IPS-18c (cell line): ENCODE results near the gene TMCO2.
"Not testable (repeated sequence)": the region's sequence is repeated elsewhere in the genome, so short reads cannot be mapped to it uniquely, and the experiment has no call there.

Experiments used
- H3K4me3 ChIP-seq: 2 replicates; pipeline ENCODE4 v1.7.0; 2013; ENCODE audit warnings: low read depth, mild to moderate bottlenecking, low read length, moderate library complexity; ENCODE audit not compliant: insufficient read depth
- H3K9me3 ChIP-seq: one replicate; pipeline ENCODE4 v1.6.1; 2013; ENCODE audit warnings: mild to moderate bottlenecking, low read length, moderate library complexity; ENCODE audit not compliant: control insufficient read depth, insufficient read depth

Gene TMCO2

DNA sequence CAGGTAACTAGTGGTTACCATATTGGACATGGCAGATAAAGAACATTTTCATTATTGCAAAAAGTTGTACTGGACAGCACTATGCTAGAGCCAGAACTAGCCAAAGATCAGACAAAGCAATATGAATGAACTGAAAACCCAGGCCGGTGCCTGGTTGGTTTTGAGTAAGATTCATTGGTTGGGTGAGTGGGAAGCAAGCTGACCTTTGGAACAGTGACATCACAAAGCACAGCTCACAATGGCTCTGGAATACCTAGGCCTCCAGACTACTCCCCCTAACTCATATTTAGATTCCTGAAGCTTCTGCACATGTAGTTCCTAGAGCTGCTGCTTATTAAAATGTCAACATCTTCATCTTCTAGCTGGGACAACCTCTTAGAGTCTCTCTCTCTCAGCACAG is at the start of gene TMCO2:
Gene TMCO2, plus strand, starts transcription at position 283 of the 400 bp plus-strand sequence. Its CDS starts 57 bp downstream, at position 340.
- no peak within 1 kb of the TSS for H3K4me3 ChIP-seq
- H3K9me3 ChIP-seq = no peaks in the 10 kb centered on the region

DNA sequence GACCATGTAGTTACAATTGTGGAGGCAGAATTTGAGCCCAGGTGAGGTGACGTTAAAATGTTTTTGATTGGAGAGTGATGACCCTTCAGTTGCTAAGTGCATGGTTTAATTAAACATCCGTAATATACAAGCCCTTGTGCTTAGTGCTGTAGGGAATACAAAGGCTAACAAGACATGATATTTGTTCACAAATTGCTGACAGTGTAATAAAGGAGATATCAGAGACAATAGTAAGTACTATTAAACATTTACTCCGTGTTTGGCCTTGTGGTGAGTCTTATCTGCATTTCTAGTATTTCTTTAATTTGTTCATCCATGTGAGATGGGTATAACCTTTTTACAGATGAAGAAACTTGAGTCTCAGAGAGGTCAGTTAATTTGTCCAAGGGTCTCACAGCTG is 48.6 kb upstream of the TMCO2 start:
- Histone ChIP-seq H3K9me3 (no peaks in the 10 kb centered on the region), H3K4me3 (no peak overlapping the region)

DNA sequence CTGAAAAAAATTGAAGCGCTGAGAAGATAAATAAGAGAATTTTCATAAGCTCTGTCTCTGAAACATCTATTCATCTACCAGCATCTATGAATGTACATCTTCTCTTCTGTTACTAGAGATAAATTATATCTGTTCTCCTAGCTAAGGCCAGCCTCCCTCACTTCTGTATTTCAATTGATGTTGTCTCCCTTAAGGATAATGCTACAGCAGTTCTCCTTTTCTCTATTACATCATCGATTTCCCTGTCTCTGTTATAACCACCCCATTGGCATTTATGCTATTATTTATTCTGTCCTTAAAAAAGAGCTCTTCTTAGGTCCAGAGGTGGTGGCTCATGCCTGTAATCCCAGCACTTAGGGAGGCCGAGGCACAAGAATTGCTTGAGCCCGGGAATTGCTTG is 42.9 kb upstream of the TMCO2 start:
- no peaks in the 10 kb centered on the region for H3K9me3 ChIP-seq

DNA sequence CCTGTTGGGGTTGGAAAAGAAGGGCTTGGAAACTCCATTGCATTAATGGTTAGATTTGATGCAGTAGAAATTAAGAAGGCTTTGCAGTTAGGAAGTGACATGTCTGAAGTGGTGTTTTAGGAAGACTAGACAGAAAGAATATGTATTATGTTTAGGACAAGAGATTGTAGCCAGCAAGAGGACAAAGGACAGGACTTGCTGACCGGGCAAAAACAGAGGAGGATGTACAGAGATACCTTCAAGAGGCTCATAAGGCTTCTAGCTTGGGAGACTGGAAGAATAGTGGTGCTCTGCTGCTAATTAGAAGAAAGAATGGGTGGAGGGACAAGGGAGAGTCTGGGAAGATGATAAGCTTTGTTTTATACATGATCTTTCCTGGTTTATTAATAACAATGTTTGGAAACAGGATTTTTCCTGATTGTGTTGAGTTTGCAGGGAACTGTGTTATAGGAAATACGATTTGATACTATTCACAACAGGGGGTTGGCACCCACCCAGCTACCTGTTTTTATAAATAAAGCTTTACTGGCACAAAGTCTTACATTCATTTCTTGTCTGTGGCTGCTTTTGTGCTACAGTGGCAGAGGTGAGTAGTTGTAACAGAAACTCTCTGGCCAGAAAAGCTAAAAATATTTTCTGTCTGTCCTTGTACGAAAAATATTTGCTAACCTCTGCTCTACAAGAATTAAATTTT is 37.1 kb upstream of the TMCO2 start:
- H3K4me3 ChIP-seq = no peak overlapping the region
- H3K9me3 ChIP-seq = no peaks in the 10 kb centered on the region

More for the DNA sequence above, 42.9 kb upstream of the TMCO2 start:
- no peak overlapping the region for H3K4me3 ChIP-seq

DNA sequence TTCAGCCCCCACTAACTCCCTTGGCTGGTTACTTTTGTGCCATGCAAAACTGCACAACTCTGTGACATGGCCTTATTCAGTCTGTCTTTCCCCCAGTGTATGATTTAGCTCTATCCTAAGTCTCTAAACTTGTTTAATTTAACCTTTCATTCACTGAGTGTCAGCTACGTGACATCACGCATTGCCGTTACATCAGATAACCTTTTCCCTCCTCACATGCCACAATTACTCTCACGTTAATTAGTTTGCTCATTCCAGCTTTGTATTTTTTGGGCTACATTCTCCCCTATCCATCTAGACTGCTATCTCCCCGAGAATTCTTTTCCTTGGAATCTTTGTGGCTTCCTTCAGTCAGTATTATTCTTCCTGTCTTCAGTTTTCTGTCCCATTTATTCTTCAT is 29.4 kb upstream of the TMCO2 start:
- H3K4me3 ChIP-seq = no peak overlapping the region
- H3K9me3 ChIP-seq = no peaks in the 10 kb centered on the region

DNA sequence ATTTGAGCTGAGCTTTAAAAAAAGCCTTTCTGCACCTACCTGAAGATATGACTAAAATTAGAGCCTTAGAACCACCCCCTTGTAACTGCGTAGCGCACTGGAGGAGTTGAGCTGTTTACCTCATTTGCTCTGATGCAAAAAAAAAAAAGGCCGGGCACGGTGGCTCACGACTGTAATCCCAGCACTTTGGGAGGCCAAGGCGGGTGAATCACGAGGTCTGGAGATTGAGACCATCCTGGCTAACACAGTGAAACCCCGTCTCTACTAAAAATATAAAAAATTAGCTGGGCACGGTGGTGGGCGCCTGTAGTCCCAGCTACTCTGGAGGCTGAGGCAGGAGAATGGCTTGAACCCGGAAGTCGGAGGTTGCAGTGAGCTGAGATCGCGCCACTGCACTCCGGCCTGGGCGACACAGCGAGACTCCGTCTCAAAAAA is 26.2 kb upstream of the TMCO2 start:
- H3K9me3 ChIP-seq, H3K4me3 ChIP-seq: not testable (repeated sequence)

DNA sequence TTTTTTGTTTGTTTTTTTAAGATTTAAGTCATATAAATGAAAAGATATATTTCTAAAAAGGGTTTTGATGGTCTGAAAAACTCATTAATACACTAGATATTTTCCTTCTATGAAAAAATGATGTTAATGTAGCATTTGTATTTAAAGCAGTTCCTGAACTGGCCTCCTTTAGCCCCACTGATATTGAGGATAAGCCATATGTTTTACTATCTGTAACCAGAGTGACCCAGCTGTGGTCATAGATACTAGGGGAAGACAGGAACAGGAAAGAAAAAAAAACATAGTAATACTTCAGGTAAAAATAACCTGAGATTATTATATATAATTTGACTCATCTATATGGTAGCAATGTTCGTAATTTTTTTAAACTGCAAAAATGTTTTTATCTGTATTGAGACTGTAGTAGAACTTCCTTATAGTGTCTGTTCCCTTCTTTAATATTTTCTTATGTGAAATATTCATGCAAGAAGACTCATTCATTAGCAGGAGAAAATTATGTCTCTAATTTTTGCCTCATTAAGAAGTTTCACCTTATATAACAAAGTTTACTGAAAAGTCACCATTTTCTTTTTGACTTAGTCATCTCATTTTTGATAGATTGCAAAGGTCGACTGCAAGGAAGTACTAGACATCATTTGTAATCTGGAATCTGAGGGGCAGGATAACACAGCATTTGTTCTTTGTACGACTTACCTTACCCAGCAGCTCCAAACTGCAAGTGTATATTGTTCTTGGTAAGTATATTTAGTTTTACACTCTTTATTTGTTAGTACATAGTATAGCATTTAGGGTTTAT is 25.6 kb upstream of the TMCO2 start:
- H3K4me3 ChIP-seq = no peak overlapping the region
- H3K9me3 ChIP-seq = no peaks in the 10 kb centered on the region

DNA sequence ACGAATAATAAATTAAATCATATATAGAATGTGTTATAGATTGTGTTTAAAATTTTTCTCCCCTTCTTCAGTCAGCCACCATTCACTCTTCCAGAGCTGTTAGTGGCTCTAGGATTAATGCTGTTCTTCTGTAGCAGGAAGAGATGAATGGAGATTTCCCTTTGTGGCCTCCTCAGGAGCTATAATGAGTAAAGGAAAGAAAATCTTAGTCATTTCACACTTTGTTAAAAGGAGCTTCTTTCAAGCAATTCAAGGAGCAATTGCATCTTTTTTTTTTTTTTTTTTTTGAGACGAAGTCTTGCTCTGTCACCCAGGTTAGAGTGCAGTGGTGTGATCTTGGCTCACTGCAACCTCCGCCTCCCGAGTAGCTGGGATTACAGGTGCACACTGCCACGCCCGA is 23.7 kb upstream of the TMCO2 start:
- Histone ChIP-seq H3K9me3 (no peaks in the 10 kb centered on the region), H3K4me3 (no peak overlapping the region)

DNA sequence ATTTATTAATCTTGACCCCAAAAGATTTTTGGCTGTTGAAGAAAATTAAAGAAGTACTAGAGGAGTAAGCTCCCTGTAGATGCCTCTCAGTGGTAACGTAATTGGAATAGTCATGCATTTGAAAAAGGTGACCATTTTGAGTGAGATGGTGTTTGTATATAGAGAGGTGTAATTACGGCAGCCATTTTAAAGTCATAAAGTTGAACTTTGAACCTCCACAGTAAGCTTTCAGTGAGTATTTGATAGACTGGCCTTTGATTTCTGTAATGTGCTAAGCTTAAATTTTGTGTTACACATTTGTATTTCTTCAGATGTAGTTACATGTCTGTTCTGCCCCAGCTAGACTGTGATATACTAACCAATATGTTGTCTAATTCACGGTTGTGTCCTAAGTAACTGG is 21.5 kb upstream of the TMCO2 start:
- Histone ChIP-seq H3K9me3 (no peaks in the 10 kb centered on the region), H3K4me3 (no peak overlapping the region)

DNA sequence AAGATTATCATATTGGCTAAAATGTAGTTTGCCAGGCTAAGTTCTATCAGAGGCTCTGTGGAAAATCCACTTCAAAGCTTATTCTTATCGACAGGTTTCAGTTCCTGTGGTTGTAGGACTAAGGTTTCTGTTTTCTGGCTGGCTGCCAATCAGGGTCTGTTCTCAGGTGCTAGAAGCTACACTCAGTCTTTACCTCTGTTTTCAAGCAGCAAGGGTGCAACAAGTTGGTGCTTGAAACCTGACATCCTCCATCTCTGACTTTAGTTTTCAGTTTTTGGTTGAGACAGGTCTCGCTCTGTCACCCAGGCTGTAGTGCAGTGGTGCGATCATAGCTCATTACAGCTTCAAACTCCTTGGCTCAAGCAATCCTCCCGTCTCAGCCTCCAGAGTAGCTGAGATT is 15.3 kb upstream of the TMCO2 start:
- Histone ChIP-seq H3K4me3 (no peak overlapping the region), H3K9me3 (no peaks in the 10 kb centered on the region)

DNA sequence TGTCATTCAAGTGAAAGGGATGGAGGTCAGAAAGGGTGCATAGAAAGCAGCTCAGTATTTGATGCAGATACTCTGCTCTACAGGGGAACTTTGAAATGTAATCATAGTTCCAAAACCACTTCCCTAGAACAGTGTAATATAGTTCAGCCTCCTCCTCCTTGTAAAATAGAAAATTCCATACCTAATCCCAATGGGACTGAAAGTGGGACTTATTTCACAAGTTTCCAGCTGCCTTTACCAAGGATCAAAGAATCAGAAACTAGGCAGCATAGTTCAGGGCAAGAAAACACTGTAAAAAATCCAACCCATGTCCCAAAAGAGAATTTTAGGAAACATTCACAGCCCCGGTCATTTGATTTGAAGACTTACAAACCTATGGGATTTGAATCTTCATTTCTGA is 8.1 kb upstream of the TMCO2 start:
- H3K4me3 ChIP-seq = no peak overlapping the region
- no peaks in the 10 kb centered on the region for H3K9me3 ChIP-seq

DNA sequence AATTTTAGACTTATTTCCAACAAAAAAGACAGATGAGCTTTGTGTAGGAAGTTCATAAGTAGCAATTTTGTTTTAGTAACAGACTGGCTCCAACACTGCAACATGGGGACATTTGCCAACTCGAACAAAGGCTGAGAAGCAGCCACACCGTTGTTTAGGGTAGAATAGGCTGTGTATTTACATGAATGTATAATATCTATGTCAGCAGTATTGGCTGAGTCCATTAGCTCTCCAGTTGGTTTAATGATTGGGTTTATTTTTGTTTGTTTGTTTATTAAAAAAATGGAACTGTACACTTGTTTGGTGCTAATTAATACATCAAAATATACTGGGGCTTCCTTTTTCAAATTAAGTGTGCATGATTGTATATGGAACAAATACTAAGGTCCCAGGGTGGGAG is 7.3 kb upstream of the TMCO2 start:
- Histone ChIP-seq H3K4me3 (no peak overlapping the region), H3K9me3 (no peaks in the 10 kb centered on the region)

DNA sequence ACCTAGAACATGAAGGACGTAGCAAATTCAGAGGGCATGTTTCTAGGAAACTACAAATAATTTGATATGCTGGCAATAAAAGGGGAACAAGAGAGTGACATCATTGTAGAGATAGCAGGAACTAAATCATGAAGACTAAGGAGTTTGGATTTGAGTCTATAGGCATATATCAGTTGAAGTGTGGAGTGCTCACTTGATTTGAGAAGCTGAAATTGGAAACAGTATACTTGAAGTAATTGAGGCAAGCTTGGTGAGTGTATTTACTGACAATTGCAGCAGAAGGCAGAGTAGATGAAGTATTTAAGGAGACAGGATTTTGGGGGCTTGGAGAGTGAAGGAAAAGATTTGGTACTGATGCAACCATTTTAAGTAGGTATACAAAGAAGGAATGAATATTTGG is 6.4 kb upstream of the TMCO2 start:
- no peak overlapping the region for H3K4me3 ChIP-seq
- no peaks in the 10 kb centered on the region for H3K9me3 ChIP-seq

DNA sequence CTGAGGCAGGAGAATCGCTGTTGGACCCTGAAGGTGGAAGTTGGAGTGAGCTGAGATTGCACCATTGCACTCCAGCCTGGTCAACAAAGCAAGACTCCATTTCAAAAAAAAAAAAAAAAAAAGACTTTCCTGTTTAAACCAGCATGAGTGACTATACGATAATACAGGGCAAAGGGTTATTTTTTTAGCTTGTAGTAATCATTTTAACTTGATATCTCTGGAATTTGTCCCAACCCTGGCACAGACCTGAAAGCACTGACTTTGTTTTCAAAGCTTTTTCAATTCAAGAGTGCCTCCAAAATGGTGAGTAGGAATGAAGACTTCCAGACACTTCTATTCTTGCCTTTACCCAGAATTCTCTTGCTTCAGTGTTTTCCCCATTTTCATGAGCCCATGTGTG is 4.4 kb upstream of the TMCO2 start:
- Histone ChIP-seq H3K4me3 (no peak overlapping the region), H3K9me3 (no peaks in the 10 kb centered on the region)

DNA sequence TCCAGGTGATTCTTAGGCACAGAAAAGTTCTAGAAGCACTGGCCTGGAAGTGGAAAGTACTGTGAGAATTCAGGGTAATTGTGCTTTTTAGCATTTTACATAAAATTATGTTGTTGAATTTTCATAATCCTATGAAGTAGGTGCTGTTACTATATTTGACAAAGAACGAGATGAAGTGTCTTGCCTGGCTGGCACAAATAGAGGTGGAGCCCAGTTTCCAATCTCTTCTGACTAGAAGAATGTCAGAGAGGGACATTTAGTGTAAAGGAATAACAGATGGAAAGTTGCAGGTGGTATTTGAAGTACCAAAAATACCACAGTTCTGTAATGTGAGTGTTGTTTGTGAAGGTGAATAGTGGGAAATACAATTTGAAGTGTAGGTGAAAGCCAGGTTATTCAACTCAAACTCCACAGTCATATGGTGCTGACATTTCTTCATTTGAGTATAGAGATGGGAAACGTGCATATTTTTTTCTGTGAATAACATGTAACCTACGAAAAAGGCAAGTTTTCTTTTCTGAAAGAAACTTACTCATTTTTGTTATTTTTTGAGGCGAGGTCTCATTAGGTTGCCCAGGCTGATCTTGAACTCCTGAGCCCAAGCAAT is 3.5 kb upstream of the TMCO2 start:
- H3K9me3 ChIP-seq = no peaks in the 10 kb centered on the region
- no peak overlapping the region for H3K4me3 ChIP-seq

DNA sequence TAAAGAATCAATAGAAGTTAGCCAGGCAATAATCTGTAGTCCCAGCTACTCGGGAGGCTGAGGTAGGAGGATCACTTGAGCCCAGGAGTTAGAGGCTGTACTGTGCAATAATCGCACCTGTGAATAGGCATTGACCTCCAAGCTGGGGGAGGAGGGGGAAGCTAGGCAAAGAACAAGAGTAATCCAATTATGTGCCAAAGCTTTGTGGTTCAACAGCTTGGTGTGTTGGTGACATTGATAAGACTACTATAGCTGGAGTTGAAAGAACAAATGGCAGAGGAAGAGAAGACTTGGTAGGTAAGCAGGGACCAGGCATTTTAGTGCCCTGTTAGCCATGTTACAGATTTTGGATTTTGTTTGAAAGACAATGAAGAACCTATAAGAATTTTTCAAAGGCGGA is 2.1 kb upstream of the TMCO2 start:
- no peak overlapping the region for H3K4me3 ChIP-seq
- no peaks in the 10 kb centered on the region for H3K9me3 ChIP-seq

DNA sequence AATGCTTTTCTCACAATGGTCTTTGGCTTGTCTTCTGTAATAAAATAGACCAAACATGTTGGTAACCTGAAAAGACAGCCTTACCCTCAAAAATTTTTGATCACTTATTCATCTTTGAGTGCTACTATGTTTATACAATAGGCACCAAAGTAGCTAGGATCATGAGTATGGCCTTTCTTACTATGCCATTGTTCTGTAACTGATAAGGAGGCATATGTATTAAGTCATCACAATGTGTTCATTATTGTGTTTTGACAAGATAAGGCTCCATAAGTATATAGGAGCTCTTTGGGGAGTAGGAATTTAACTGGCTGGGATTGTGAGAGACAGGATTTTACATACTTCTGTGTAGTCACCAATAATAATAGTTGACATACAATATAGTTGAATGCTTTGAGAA is 675 bp downstream of the TMCO2 start:
- Histone ChIP-seq H3K9me3 (no peaks in the 10 kb centered on the region), H3K4me3 (no peak overlapping the region)

DNA sequence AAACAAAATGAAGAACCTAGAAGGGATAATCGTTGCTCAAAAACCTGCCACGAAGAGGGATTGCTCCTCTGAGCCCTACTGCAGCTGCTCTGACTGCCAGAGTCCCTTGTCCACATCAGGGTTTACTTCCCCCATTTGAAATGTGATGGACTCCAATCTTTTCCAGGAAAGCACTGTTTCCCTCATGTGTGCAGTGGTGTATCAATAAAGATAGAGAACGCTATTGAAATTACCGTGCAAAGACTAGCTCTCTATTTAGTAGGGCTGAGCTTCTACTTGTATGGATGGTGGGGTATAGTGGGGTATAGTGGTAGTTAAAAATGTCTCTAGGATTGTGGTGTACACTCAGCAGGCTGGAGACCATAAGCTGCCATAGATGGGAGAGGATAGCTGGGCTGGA is 3.7 kb downstream of the TMCO2 start:
- H3K9me3 ChIP-seq = no peaks in the 10 kb centered on the region
- H3K4me3 ChIP-seq = no peak overlapping the region
